Ovary (tissue), 9 donors: ENCODE results near the gene KRAS. TPM values are rescaled to one million over a fixed set of nuclear protein-coding genes. Genes with fewer than 3 reads are reported as not detected.

Experiments
- DNase-seq, 5 donors: peaks; one replicate each; pipeline ENCODE4 v3.0.0-alpha.2; 2019 to 2020
- H3K27ac ChIP-seq, 2 donors: fragments of 200-600 bp; one replicate each; pipeline versions ENCODE4 v1.5.1 to v1.8.0; 2019 to 2022
- H3K27me3 ChIP-seq: fragments of 200-600 bp; one replicate; pipeline ENCODE4 v1.8.0; 2022
- H3K36me3 ChIP-seq: fragments of 200-600 bp; sonication (generic); one replicate; pipeline ENCODE4 v1.5.1; 2019
- H3K4me1 ChIP-seq: one replicate; pipeline ENCODE4 v1.8.1; 2013; ENCODE audit warnings: mild to moderate bottlenecking, moderate library complexity; ENCODE audit not compliant: insufficient read depth
- H3K4me3 ChIP-seq: fragments of 200-600 bp; sonication (generic); one replicate; pipeline ENCODE4 v1.5.1; 2017
- H3K9me3 ChIP-seq, 2 donors: fragments of 200-600 bp in 1 of 2; sonication (generic) in 1 of 2; one replicate each; pipeline versions ENCODE4 v1.5.1 to v1.8.1; 2013 to 2019; ENCODE audit warnings: mild to moderate bottlenecking in 1 of 2, moderate library complexity in 1 of 2
- CTCF ChIP-seq, 3 donors: fragments of 450-650 bp in 2 of 3; fragments of 200-600 bp in 1 of 3; IDR thresholded peaks; one replicate each; pipeline versions ENCODE4 v1.5.1 to v1.8.0; 2016 to 2022; ENCODE audit warnings: antibody characterized with exemption in 3 of 3, mild to moderate bottlenecking in 1 of 3
- EP300 ChIP-seq: sonication (generic); formaldehyde crosslinking; IDR thresholded peaks from one replicate; pipeline ENCODE4 v1.6.1; 2017; ENCODE audit warnings: antibody characterized with exemption
- POLR2A ChIP-seq: fragments of 450-650 bp; IDR thresholded peaks from one replicate; pipeline ENCODE4 v1.6.1; 2017; ENCODE audit warnings: antibody characterized with exemption, mild to moderate bottlenecking, moderate library complexity
- WGBS, 3 donors: extraction: QIAGEN DNeasy Blood & Tissue Kit in 1 of 3; methylation state at CpG; one replicate each; pipeline versions ENCODE4 v1.1.5 to v1.1.7; 2013 to 2017; 5-methylcytosine and 5-hydroxymethylcytosine counted together
- intact Hi-C, 4 donors: fragments of 100-400 bp; cut with DNase I; formaldehyde crosslinking; loops; one replicate each; pipeline versions ENCODE4 v1.11.0 to v1.15.1; 2022 to 2023
- polyA plus RNA-seq, 2 donors: library from polyadenylated mRNA; stranded (reverse); fragments of 200-250 nt in 1 of 2; fragments of 350-450 nt in 1 of 2; fragmentation: Illumina TruSeq in 1 of 2; extraction: RNeasy Lipid Tissue Mini Kit (QIAGEN cat#74804) in 1 of 2; gene quantifications; one replicate each; pipeline ENCODE4 v1.2.3, GENCODE V29; 2013 to 2014
- total RNA-seq, 7 donors: library from RNA; depleted of rRNA in 2 of 7; stranded (reverse); fragments of >200 nt in 2 of 7; fragmentation: NEBNext Ultra II Directional in 3 of 7; extraction: Animal tissue kit (Norgen Biotek cat#: 25700) in 3 of 7; gene quantifications; one replicate each; pipeline versions ENCODE4 v1.1.0 to v1.2.4, GENCODE V29; 2016 to 2023
- donor health status: DM: no; HTN: no; CAD: no; lungs with moderate emphysema.
- donor health status: DM: no; HTN: no; CAD: no.
- donor health status: Bipolar disorder and iron deficiency.
- donor health status: DM: yes; HTN: yes; CAD: no.
- donor health status: DM: no; HTN: no; CAD: no.
- donor health status: DM: yes; HTN: yes; CAD: no.

Gene KRAS
- total and polyA plus RNA-seq, 9 donors, result 5.6 to 28.2 (median 15.4) TPM

DNA sequence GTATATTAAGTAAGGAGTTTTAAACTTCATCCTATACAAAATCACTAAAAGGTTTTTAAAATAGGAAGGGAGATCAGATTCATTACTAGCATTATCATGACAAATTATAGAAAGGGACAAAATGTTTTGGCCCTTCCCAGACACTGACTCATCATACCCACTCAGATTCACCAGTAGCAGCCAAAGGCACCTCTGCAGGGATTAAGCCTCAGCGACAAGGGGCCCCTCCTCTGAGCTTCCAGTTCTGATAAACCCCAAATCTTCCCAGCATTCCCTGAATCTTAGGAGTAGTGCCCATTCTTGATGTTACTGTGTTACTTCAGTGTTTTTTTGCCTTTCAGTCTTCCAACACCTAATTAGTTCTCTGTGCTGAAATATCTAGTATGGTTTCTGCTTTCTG, 14.5 kb downstream of the KRAS start:
- H3K4me1 ChIP-seq, result no peaks in the 10 kb centered on the region
- WGBS, 3 donors, result 35 to 58% (median 50%) methylated on average over 1 of the region's 1 CpG
- DNase-seq, result no peak
- TF ChIP-seq CTCF (IDR thresholded peaks at IDR 0.05) (no peak), EP300 (no peak), POLR2A (no peak)
- intact Hi-C loops, result no loop called here
- no peaks in the 10 kb centered on the region for H3K9me3 ChIP-seq
- H3K36me3 ChIP-seq, result no peaks in the 10 kb centered on the region
- H3K27ac ChIP-seq, result no peak overlapping the region
- no peak overlapping the region for H3K4me3 ChIP-seq
- H3K27me3 ChIP-seq, result no peaks in the 10 kb centered on the region

GRCh38 chr12:25213338-25213737, 37.4 kb downstream of the KRAS start:
- Histone ChIP-seq H3K4me1 (no peaks in the 10 kb centered on the region), H3K27me3 (no peaks in the 10 kb centered on the region), H3K36me3 (no peaks in the 10 kb centered on the region), H3K4me3 (no peak overlapping the region), H3K9me3 (no peaks in the 10 kb centered on the region), H3K27ac (no peak overlapping the region)
- no peak for DNase-seq
- intact Hi-C loops, result no loop called here
- TF ChIP-seq POLR2A, result no peak
- no peak for TF ChIP-seq CTCF (IDR thresholded peaks at IDR 0.05)
- TF ChIP-seq EP300, result no peak
- WGBS, 3 donors, result 92 to 98% (median 93%) methylated on average over 1 of the region's 1 CpG

DNA sequence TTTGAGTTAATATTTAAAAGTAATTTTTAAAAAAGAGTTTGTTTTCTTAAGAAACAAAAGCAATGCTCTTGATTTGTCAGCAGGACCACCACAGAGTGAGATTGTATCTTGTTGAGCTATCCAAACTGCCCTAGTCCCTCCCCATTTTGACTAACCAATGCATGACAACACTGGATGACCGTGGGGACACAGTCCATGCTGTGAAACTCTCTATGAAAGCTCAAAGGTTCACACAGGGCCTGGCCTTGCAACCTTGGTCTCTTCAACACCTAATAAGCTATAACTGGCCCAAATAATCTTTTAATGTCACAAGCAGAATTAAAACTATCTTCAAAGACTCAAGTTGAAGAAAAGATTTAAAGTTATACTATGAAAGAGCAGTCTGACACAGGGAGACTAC, 42.2 kb downstream of the KRAS start:
- no peaks in the 10 kb centered on the region for H3K27me3 ChIP-seq
- no peaks in the 10 kb centered on the region for H3K36me3 ChIP-seq
- 74 to 88% (median 85%) methylated on average over 1 of the region's 1 CpG for WGBS, 3 donors
- no peaks in the 10 kb centered on the region for H3K4me1 ChIP-seq
- no peak overlapping the region for H3K4me3 ChIP-seq
- H3K27ac ChIP-seq, result no peak overlapping the region
- H3K9me3 ChIP-seq, result no peaks in the 10 kb centered on the region
- no peak for DNase-seq
- TF ChIP-seq CTCF (IDR thresholded peaks at IDR 0.05) (no peak), POLR2A (no peak), EP300 (no peak)
- intact Hi-C loops, result no loop called here

DNA sequence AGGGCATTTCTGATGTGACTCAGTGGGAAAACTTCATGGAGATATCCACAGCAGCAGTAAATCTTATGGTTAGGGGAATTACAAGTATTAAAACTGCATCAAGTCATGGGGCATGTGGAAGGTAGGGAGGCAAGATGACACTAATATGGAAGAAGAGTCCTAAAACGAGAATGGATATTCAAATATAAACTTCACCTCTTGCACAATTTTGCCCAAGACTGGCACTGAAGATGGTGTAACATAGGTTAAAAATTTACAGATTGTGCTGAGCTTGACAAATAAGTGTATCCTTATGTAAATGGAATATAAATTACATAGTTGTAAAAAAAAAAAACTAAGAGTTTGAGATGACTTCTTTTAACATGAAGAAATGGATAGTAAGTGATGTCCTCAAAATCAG, 42.9 kb downstream of the KRAS start:
- Histone ChIP-seq H3K36me3 (no peaks in the 10 kb centered on the region), H3K27me3 (no peaks in the 10 kb centered on the region), H3K9me3 (no peaks in the 10 kb centered on the region), H3K4me1 (peaks cover 1% of the 10 kb centered on the region), H3K4me3 (no peak overlapping the region), H3K27ac (no peak overlapping the region)
- no peak for TF ChIP-seq POLR2A
- no peak for TF ChIP-seq EP300
- no peak for TF ChIP-seq CTCF (IDR thresholded peaks at IDR 0.05)
- no peak for DNase-seq
- intact Hi-C loops, result no loop called here
- WGBS, 3 donors, result 67 to 92% (median 86%) methylated on average over 1 of the region's 1 CpG

- WGBS, 3 donors, result 98 to 99% (median 98%) methylated on average over 6 of the region's 6 CpGs
- H3K9me3 ChIP-seq, result no peaks in the 10 kb centered on the region
- no peak for DNase-seq
- no peaks in the 10 kb centered on the region for H3K36me3 ChIP-seq
- TF ChIP-seq EP300, result no peak
- peaks cover 1% of the 10 kb centered on the region for H3K4me1 ChIP-seq
- H3K4me3 ChIP-seq, result no peak overlapping the region
- H3K27me3 ChIP-seq, result no peaks in the 10 kb centered on the region
- intact Hi-C loops, result no loop called here
- H3K27ac ChIP-seq, result no peak overlapping the region
These were observed 43.3 kb downstream of the KRAS start for GRCh38 chr12:25207411-25207810.
